IgD-negative memory B cell (primary cell): Measurements from ENCODE around the gene KRT9. TPM values are rescaled to one million over a fixed set of nuclear protein-coding genes. Genes with fewer than 3 reads are reported as not detected.

Experiments
- H3K27ac Mint-ChIP-seq, 3 donors: one replicate each; pipeline ENCODE4 v1.8.0; 2020 to 2022; ENCODE audit warnings: mild to moderate bottlenecking in 3 of 3, mixed read lengths in 3 of 3, moderate library complexity in 1 of 3
- H3K27me3 Mint-ChIP-seq: one replicate; pipeline ENCODE4 v1.8.0; 2021; ENCODE audit warnings: mixed read lengths
- H3K36me3 Mint-ChIP-seq: one replicate; pipeline ENCODE4 v1.8.0; 2020; ENCODE audit warnings: mild to moderate bottlenecking, mixed read lengths
- H3K4me1 Mint-ChIP-seq, 3 donors: one replicate each; pipeline ENCODE4 v1.8.0; 2020 to 2022; ENCODE audit warnings: mixed read lengths in 3 of 3, mild to moderate bottlenecking in 1 of 3
- H3K4me3 Mint-ChIP-seq, 4 donors: one replicate each; pipeline ENCODE4 v1.8.0; 2020 to 2022; ENCODE audit warnings: mild to moderate bottlenecking in 4 of 4, mixed read lengths in 4 of 4, moderate library complexity in 3 of 4
- H3K9me3 Mint-ChIP-seq, 3 donors: one replicate each; pipeline ENCODE4 v1.8.0; 2020 to 2021; ENCODE audit warnings: mixed read lengths in 3 of 3, mild to moderate bottlenecking in 1 of 3
- polyA plus RNA-seq: library from polyadenylated mRNA; unstranded; fragments of 300-500 nt; fragmentation: Illumina TruSeq; gene quantifications from one replicate; pipeline ENCODE4 v1.2.3, GENCODE V29; 2021

The KRT9 gene
- polyA plus RNA-seq, 1 donor from 2014 or later, result not detected

GRCh38 chr17:41523225-41523593, 48.6 kb downstream of the KRT9 start:
- H3K27me3 Mint-ChIP-seq, result peaks cover 11% of the 10 kb centered on the region
- H3K27ac Mint-ChIP-seq, result no peak overlapping the region
- H3K4me3 Mint-ChIP-seq, result no peak overlapping the region
- no peaks in the 10 kb centered on the region for H3K9me3 Mint-ChIP-seq
- H3K4me1 Mint-ChIP-seq, result no peaks in the 10 kb centered on the region
- no peaks in the 10 kb centered on the region for H3K36me3 Mint-ChIP-seq

DNA sequence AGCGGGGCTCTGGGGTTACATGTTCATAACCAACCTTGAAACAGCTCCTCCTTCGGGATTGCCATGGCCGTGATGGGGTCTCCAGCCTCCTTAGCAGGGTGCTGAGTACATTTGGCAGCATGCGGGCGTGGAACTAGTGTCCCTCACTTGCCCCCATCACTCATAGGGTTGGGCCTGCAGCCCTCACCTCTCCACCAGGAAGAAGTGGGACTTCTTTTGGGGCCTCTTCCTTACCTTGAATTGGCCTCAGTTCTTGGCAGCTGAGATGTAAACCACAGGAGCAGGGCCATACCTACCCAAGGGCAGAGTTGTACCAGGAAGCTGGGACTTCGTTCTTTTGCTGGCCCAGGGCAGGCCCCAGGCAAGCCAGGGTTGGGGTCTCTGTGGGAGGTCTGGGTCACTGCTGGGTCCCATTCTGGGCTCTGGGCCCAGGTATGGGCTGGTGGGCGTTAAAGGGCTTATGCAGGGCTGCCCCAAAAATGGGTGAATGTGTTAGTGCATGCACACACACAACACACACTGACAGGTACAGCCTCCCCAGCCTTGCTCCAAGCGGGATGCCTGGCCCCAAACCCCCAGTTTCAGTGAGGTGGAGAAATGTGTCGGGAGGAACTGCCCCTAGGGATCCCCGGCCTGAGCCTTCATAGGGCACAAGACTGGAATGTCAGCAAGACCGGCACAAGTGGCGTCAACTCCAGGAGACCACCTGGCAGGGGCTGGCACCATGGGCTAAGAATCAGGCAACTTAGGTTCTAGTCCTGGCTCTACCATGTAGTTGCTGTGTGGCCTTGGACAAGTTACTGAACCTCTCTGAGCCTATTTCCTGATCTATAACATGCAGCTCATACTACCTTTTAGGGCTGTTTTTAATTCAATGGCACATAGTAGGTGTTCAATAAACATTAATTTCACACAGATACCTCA, 49.3 kb downstream of the KRT9 start:
- Mint-ChIP-seq H3K9me3 (no peaks in the 10 kb centered on the region), H3K27me3 (peaks cover 10% of the 10 kb centered on the region), H3K4me3 (no peak overlapping the region), H3K4me1 (no peaks in the 10 kb centered on the region), H3K27ac (no peak overlapping the region), H3K36me3 (no peaks in the 10 kb centered on the region)

- Mint-ChIP-seq H3K27me3 (peaks cover 1% of the 10 kb centered on the region), H3K36me3 (no peaks in the 10 kb centered on the region), H3K9me3 (no peaks in the 10 kb centered on the region), H3K27ac (no peak overlapping the region), H3K4me3 (no peak overlapping the region), H3K4me1 (no peaks in the 10 kb centered on the region)
Observed at GRCh38 chr17:41521574-41522261, 50.1 kb downstream of the KRT9 start.

DNA sequence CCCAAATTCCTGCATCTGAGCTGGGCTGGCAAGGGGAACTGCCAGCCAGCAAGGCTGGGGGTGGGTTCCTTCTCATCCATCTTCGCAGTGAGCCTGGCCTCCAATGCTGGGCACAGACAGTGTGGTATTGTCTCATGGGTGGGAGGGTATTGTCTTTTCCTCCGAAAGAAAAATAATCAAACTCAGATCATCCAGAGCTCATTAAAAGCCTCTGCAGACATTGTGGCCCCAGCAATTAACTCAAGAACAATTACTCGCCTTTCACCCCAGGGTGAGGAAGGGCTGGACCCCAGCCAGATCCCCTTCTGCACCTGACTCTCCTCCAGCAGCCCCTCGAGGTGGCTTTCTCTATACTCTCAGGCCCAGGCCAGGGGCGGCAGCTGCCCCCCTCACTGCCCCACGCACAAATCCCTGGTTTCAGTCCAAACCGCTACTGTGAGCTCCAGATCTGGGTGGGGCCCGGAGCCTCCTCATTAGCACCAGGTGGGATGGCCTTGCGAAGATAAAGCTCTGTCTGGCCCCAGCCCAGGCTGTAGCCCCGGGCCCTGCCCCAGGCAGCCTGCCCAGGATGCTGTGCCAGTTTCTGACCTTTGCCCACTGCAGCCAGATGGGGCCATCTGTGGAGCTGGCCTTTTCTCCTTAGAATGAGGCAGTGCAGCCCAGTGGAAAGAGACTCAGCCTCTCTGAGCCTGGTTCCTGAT, 50.9 kb downstream of the KRT9 start:
- H3K9me3 Mint-ChIP-seq, result no peaks in the 10 kb centered on the region
- H3K27ac Mint-ChIP-seq, result no peak overlapping the region
- H3K4me3 Mint-ChIP-seq, result no peak overlapping the region
- no peaks in the 10 kb centered on the region for H3K4me1 Mint-ChIP-seq
- no peaks in the 10 kb centered on the region for H3K36me3 Mint-ChIP-seq
- no peaks in the 10 kb centered on the region for H3K27me3 Mint-ChIP-seq

GRCh38 chr17:41519501-41520224, 52.2 kb downstream of the KRT9 start:
- Mint-ChIP-seq H3K9me3 (no peaks in the 10 kb centered on the region), H3K4me3 (no peak overlapping the region), H3K27me3 (no peaks in the 10 kb centered on the region), H3K36me3 (no peaks in the 10 kb centered on the region), H3K27ac (no peak overlapping the region), H3K4me1 (no peaks in the 10 kb centered on the region)

DNA sequence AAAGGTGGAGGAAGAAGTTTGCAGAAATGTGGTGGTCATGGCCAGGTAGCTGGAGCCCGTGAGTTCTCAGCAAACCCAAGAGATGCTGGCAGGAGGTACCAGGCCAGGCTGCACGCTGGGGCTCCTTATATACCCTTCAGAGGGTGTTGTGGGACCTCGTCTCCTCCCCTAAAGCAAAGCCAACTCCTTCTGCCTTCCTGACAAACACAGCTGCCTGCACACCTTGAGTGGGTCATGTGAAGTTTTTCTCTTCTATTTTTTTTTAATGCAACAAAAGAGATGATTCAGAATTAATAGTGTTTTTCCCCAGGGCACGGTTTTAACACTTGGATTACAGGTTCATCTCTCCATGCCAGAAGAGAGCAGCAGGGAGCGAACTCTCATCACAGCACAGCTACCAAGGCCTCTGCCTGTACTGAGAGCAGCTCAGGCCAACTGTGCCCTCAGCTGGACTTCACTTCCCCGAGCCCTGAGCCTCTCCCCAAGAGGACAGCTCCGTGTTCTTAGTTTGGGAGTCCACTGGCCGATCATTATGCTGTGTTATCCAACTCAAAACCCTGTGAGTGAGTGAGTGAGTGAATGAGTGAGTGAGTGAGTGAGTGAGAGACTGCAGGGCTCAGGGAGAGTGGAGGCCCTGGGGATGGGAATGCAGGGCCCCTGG, 52.9 kb downstream of the KRT9 start, which contains the start of gene KRT15:
KRT15 (minus strand) TSS at position 102 of the 661 bp plus-strand sequence; CDS start at position 39, 63 bp downstream.
- H3K4me3 Mint-ChIP-seq, result no peak within 1 kb of the TSS
- peak within 1 kb of the TSS in 1 of 3 donors; percentile 47 for H3K27ac Mint-ChIP-seq
- H3K36me3 Mint-ChIP-seq, result no peaks in the 10 kb centered on the region
- no peaks in the 10 kb centered on the region for H3K4me1 Mint-ChIP-seq
- no peaks in the 10 kb centered on the region for H3K9me3 Mint-ChIP-seq
- peaks cover 3% of the 10 kb centered on the region for H3K27me3 Mint-ChIP-seq

GRCh38 chr17:41518031-41518430, 53.8 kb downstream of the KRT9 start:
- Mint-ChIP-seq H3K36me3 (no peaks in the 10 kb centered on the region), H3K4me3 (no peak overlapping the region), H3K27me3 (peaks cover 3% of the 10 kb centered on the region), H3K4me1 (no peaks in the 10 kb centered on the region), H3K9me3 (no peaks in the 10 kb centered on the region), H3K27ac (peak overlapping the region in 1 of 3 donors; percentile 47)

- Mint-ChIP-seq H3K9me3 (no peaks in the 10 kb centered on the region), H3K4me3 (no peak overlapping the region), H3K36me3 (no peaks in the 10 kb centered on the region), H3K4me1 (no peaks in the 10 kb centered on the region), H3K27me3 (peaks cover 3% of the 10 kb centered on the region), H3K27ac (no peak overlapping the region)
Observed at GRCh38 chr17:41516830-41517283, 55.0 kb downstream of the KRT9 start.

DNA sequence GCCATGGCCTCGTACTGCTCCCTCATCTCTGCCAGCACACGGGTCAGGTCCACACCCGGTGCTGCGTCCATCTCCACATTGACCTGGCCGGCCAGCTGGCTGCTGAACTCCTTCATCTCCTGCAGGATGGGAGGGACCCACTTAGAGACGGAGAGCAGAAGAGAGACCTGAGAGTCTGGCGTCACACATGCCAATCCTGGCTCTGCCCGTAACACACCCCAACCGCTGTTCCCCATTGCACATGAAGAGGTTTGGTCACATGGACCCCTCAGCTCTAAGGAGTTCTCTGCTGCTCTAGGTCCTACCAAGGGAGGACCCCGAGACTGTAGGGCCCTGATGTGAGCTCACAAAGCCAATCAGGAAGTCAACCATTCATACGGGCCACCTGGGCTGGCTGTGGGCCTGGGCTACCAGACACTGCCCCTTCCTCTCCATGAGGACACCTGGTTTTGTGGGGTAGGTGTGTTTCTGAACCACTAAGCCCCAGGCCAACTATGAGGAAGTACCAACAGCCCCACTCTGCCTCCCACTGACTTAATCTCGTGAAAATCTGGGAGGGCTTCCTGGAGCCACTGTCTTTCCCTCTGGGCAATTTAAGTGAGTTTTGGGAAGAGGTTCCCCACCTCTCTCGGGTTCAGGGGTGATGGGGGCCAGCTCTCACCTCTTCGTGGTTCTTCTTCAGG, 55.6 kb downstream of the KRT9 start:
- Mint-ChIP-seq H3K36me3 (no peaks in the 10 kb centered on the region), H3K4me1 (no peaks in the 10 kb centered on the region), H3K9me3 (no peaks in the 10 kb centered on the region), H3K4me3 (no peak overlapping the region), H3K27ac (no peak overlapping the region), H3K27me3 (peaks cover 3% of the 10 kb centered on the region)

Other genes with a start within 250 kb of the KRT9 start
- gene KRT33A, start 221.2 kb downstream of the KRT9 start, polyA plus RNA-seq, result not detected
- gene KRT33B, start 202.2 kb downstream of the KRT9 start, polyA plus RNA-seq, result not detected
- not detected for gene KRT34, start 189.8 kb downstream of the KRT9 start, polyA plus RNA-seq
- not detected for gene KRT31, start 174.5 kb downstream of the KRT9 start, polyA plus RNA-seq
- gene KRT37, start 147.5 kb downstream of the KRT9 start, polyA plus RNA-seq, result not detected
- not detected for gene KRT38, start 131.1 kb downstream of the KRT9 start, polyA plus RNA-seq
- not detected for gene KRT32, start 104.7 kb downstream of the KRT9 start, polyA plus RNA-seq
- gene KRT35, start 90.9 kb downstream of the KRT9 start, polyA plus RNA-seq, result not detected
- gene KRT36, start 82.1 kb downstream of the KRT9 start, polyA plus RNA-seq, result not detected
- not detected for gene KRT13, start 66.4 kb downstream of the KRT9 start, polyA plus RNA-seq
- not detected for gene KRT15, start 53.2 kb downstream of the KRT9 start, polyA plus RNA-seq
- not detected for gene KRT19, start 43.8 kb downstream of the KRT9 start, polyA plus RNA-seq
- not detected for gene KRT14, start 14.8 kb upstream of the KRT9 start, polyA plus RNA-seq
- not detected for gene KRT16, start 40.7 kb upstream of the KRT9 start, polyA plus RNA-seq
- gene KRT17, start 52.5 kb upstream of the KRT9 start, polyA plus RNA-seq, result not detected
- 1,505 TPM for gene EIF1, start 116.8 kb upstream of the KRT9 start, polyA plus RNA-seq
- gene GAST, start 140.3 kb upstream of the KRT9 start, polyA plus RNA-seq, result not detected
- gene HAP1, start 162.6 kb upstream of the KRT9 start, polyA plus RNA-seq, result not detected
- 72.0 TPM for gene JUP, start 214.7 kb upstream of the KRT9 start, polyA plus RNA-seq
- gene P3H4, start 239.9 kb upstream of the KRT9 start, polyA plus RNA-seq, result 1.5 TPM
- not detected for gene FKBP10, start 240.9 kb upstream of the KRT9 start, polyA plus RNA-seq